Ovary (tissue), 9 donors: ENCODE data around the gene THSD4. TPM values are rescaled to one million over a fixed set of nuclear protein-coding genes. Genes with fewer than 3 reads are reported as not detected.

Experiments used
- DNase-seq, 5 donors: peaks; one replicate each; pipeline ENCODE4 v3.0.0-alpha.2; 2019 to 2020
- H3K27ac ChIP-seq, 2 donors: fragments of 200-600 bp; one replicate each; pipeline versions ENCODE4 v1.5.1 to v1.8.0; 2019 to 2022
- H3K27me3 ChIP-seq: fragments of 200-600 bp; one replicate; pipeline ENCODE4 v1.8.0; 2022
- H3K36me3 ChIP-seq: fragments of 200-600 bp; sonication (generic); one replicate; pipeline ENCODE4 v1.5.1; 2019
- H3K4me1 ChIP-seq: one replicate; pipeline ENCODE4 v1.8.1; 2013; ENCODE audit warnings: mild to moderate bottlenecking, moderate library complexity; ENCODE audit not compliant: insufficient read depth
- H3K4me3 ChIP-seq: fragments of 200-600 bp; sonication (generic); one replicate; pipeline ENCODE4 v1.5.1; 2017
- H3K9me3 ChIP-seq, 2 donors: fragments of 200-600 bp in 1 of 2; sonication (generic) in 1 of 2; one replicate each; pipeline versions ENCODE4 v1.5.1 to v1.8.1; 2013 to 2019; ENCODE audit warnings: mild to moderate bottlenecking in 1 of 2, moderate library complexity in 1 of 2
- CTCF ChIP-seq, 3 donors: fragments of 450-650 bp in 2 of 3; fragments of 200-600 bp in 1 of 3; IDR thresholded peaks; one replicate each; pipeline versions ENCODE4 v1.5.1 to v1.8.0; 2016 to 2022; ENCODE audit warnings: antibody characterized with exemption in 3 of 3, mild to moderate bottlenecking in 1 of 3
- EP300 ChIP-seq: sonication (generic); formaldehyde crosslinking; IDR thresholded peaks from one replicate; pipeline ENCODE4 v1.6.1; 2017; ENCODE audit warnings: antibody characterized with exemption
- POLR2A ChIP-seq: fragments of 450-650 bp; IDR thresholded peaks from one replicate; pipeline ENCODE4 v1.6.1; 2017; ENCODE audit warnings: antibody characterized with exemption, mild to moderate bottlenecking, moderate library complexity
- WGBS, 3 donors: extraction: QIAGEN DNeasy Blood & Tissue Kit in 1 of 3; methylation state at CpG; one replicate each; pipeline versions ENCODE4 v1.1.5 to v1.1.7; 2013 to 2017; 5-methylcytosine and 5-hydroxymethylcytosine counted together
- intact Hi-C, 4 donors: fragments of 100-400 bp; cut with DNase I; formaldehyde crosslinking; loops; one replicate each; pipeline versions ENCODE4 v1.11.0 to v1.15.1; 2022 to 2023
- polyA plus RNA-seq, 2 donors: library from polyadenylated mRNA; stranded (reverse); fragments of 200-250 nt in 1 of 2; fragments of 350-450 nt in 1 of 2; fragmentation: Illumina TruSeq in 1 of 2; extraction: RNeasy Lipid Tissue Mini Kit (QIAGEN cat#74804) in 1 of 2; gene quantifications; one replicate each; pipeline ENCODE4 v1.2.3, GENCODE V29; 2013 to 2014
- total RNA-seq, 7 donors: library from RNA; depleted of rRNA in 2 of 7; stranded (reverse); fragments of >200 nt in 2 of 7; fragmentation: NEBNext Ultra II Directional in 3 of 7; extraction: Animal tissue kit (Norgen Biotek cat#: 25700) in 3 of 7; gene quantifications; one replicate each; pipeline versions ENCODE4 v1.1.0 to v1.2.4, GENCODE V29; 2016 to 2023
- donor health status: DM: no; HTN: no; CAD: no; lungs with moderate emphysema.
- donor health status: DM: no; HTN: no; CAD: no.
- donor health status: Bipolar disorder and iron deficiency.
- donor health status: DM: yes; HTN: yes; CAD: no.
- donor health status: DM: no; HTN: no; CAD: no.
- donor health status: DM: yes; HTN: yes; CAD: no.

The THSD4 gene
- total and polyA plus RNA-seq, 9 donors: 3.2 to 53.4 (median 13.5) TPM

GRCh38 chr15:71293723-71294122 lies 178.5 kb downstream of the THSD4 start:
- WGBS, 3 donors: 34 to 49% (median 35%) methylated on average over 2 of the region's 2 CpGs
- intact Hi-C loops: no loop called here
- Histone ChIP-seq H3K36me3 (no peaks in the 10 kb centered on the region), H3K4me3 (no peak overlapping the region), H3K4me1 (no peaks in the 10 kb centered on the region), H3K27ac (no peak overlapping the region), H3K9me3 (no peaks in the 10 kb centered on the region), H3K27me3 (no peaks in the 10 kb centered on the region)
- DNase-seq: no peak
- TF ChIP-seq CTCF (IDR thresholded peaks at IDR 0.05): no peak
- TF ChIP-seq EP300: no peak
- TF ChIP-seq POLR2A: no peak

GRCh38 chr15:71294251-71294910 lies 179.1 kb downstream of the THSD4 start:
- no peak for DNase-seq
- intact Hi-C loops: no loop called here
- no peak overlapping the region for H3K27ac ChIP-seq
- WGBS, 3 donors: 76 to 80% (median 78%) methylated on average over 12 of the region's 12 CpGs
- H3K9me3 ChIP-seq: no peaks in the 10 kb centered on the region
- H3K27me3 ChIP-seq: no peaks in the 10 kb centered on the region
- H3K36me3 ChIP-seq: no peaks in the 10 kb centered on the region
- H3K4me3 ChIP-seq: no peak overlapping the region
- TF ChIP-seq POLR2A (no peak), CTCF (IDR thresholded peaks at IDR 0.05) (no peak), EP300 (no peak)
- H3K4me1 ChIP-seq: no peaks in the 10 kb centered on the region

- Histone ChIP-seq H3K36me3 (no peaks in the 10 kb centered on the region), H3K27me3 (no peaks in the 10 kb centered on the region), H3K27ac (no peak overlapping the region), H3K9me3 (no peaks in the 10 kb centered on the region), H3K4me1 (no peaks in the 10 kb centered on the region), H3K4me3 (no peak overlapping the region)
- 73 to 77% (median 77%) methylated on average over 6 of the region's 6 CpGs for WGBS, 3 donors
- TF ChIP-seq CTCF (IDR thresholded peaks at IDR 0.05): no peak
- TF ChIP-seq POLR2A: no peak
- TF ChIP-seq EP300: no peak
- intact Hi-C loops: no loop called here
- DNase-seq: no peak
These were observed 179.8 kb downstream of the THSD4 start for GRCh38 chr15:71294911-71295602.

GRCh38 chr15:71295603-71296314 lies 180.5 kb downstream of the THSD4 start:
- Histone ChIP-seq H3K27me3 (no peaks in the 10 kb centered on the region), H3K4me3 (no peak overlapping the region), H3K27ac (no peak overlapping the region), H3K9me3 (no peaks in the 10 kb centered on the region), H3K36me3 (no peaks in the 10 kb centered on the region), H3K4me1 (no peaks in the 10 kb centered on the region)
- WGBS, 3 donors: 51 to 59% (median 56%) methylated on average over 3 of the region's 3 CpGs
- DNase-seq: no peak
- TF ChIP-seq POLR2A: no peak
- TF ChIP-seq EP300: no peak
- no peak for TF ChIP-seq CTCF (IDR thresholded peaks at IDR 0.05)
- intact Hi-C loops: no loop called here
